Caco-2 (cell line): ENCODE measurements around the gene ZNF862. TPM values are rescaled to one million over a fixed set of nuclear protein-coding genes. Genes with fewer than 3 reads are reported as not detected.
A peak's percentile ranks its signal among the peaks of the same experiment; 100 is the strongest.
"Not testable (repeated sequence)": the region's sequence is repeated elsewhere in the genome, so short reads cannot be mapped to it uniquely, and the experiment has no call there.

Experiments
- BruUV-seq: library from RNA; stranded (reverse); fragments of 400-500 nt; replicated peaks from 2 replicates; lab custom pipeline; 2021; lab: Mats Ljungman, UMichigan
- CTCF ChIA-PET: fragments of 300-600 bp; sonication (Branson Sonifier 250); formaldehyde crosslinking; loops from one replicate; lab custom pipeline; 2022; ENCODE audit warnings: antibody characterized with exemption; lab: Charles Lee
- POLR2A ChIA-PET: fragments of 300-600 bp; sonication (Branson Sonifier 250); formaldehyde crosslinking; loops from one replicate; lab custom pipeline; 2022; ENCODE audit warnings: antibody characterized with exemption; lab: Charles Lee
- DNase-seq, 2 experiments: peaks; one replicate each; pipeline versions ENCODE4 v3.0.0 to v3.0.0-alpha.2; 2020 to 2022
- H3K27me3 ChIP-seq: replicated peaks from 2 replicates; pipeline ENCODE4 v1.6.0; 2011; ENCODE audit warnings: low read length; ENCODE audit not compliant: control insufficient read depth, insufficient read depth
- H3K36me3 ChIP-seq: 2 replicates; pipeline ENCODE4 v1.5.1; 2011; ENCODE audit warnings: low read length; ENCODE audit not compliant: control insufficient read depth, insufficient read depth
- H3K4me1 ChIP-seq: fragments of 250-450 bp; sonication (Bioruptor Pico); 2 replicates; pipeline ENCODE4 v1.5.1; 2020; ENCODE audit warnings: mild to moderate bottlenecking
- H3K4me3 ChIP-seq: 2 replicates; pipeline ENCODE4 v1.5.1; 2011; ENCODE audit warnings: low read depth, mild to moderate bottlenecking, control low read depth, low read length
- H3K9me3 ChIP-seq: fragments of 250-450 bp; sonication (Bioruptor Pico); 2 replicates; pipeline ENCODE4 v1.5.1; 2020; ENCODE audit warnings: mild to moderate bottlenecking, moderate library complexity
- H3K27ac Mint-ChIP-seq: one replicate; pipeline ENCODE4 v1.8.0; 2022; ENCODE audit warnings: mixed read lengths; ENCODE audit not compliant: unreplicated experiment
- H3K27me3 Mint-ChIP-seq: one replicate; pipeline ENCODE4 v1.8.0; 2022; ENCODE audit warnings: mixed read lengths; ENCODE audit not compliant: insufficient read depth, unreplicated experiment
- H3K36me3 Mint-ChIP-seq: one replicate; pipeline ENCODE4 v1.8.0; 2022; ENCODE audit warnings: mild to moderate bottlenecking, mixed read lengths; ENCODE audit not compliant: insufficient read depth, unreplicated experiment
- H3K4me1 Mint-ChIP-seq: one replicate; pipeline ENCODE4 v1.8.0; 2022; ENCODE audit warnings: low read depth, mixed read lengths; ENCODE audit not compliant: unreplicated experiment
- H3K4me3 Mint-ChIP-seq: one replicate; pipeline ENCODE4 v1.8.0; 2022; ENCODE audit warnings: mild to moderate bottlenecking, moderate library complexity, mixed read lengths; ENCODE audit not compliant: unreplicated experiment
- H3K9me3 Mint-ChIP-seq: one replicate; pipeline ENCODE4 v1.8.0; 2022; ENCODE audit warnings: mixed read lengths; ENCODE audit not compliant: unreplicated experiment
- CTCF ChIP-seq, 2 experiments: fragments of 200-600 bp in 1 of 2; IDR thresholded peaks; 1 replicate in 1 of 2; 2 replicates in 1 of 2; pipeline versions ENCODE4 v1.5.1 to v1.8.0; 2011 to 2022; ENCODE audit warnings: antibody characterized with exemption in 1 of 2, control low read depth in 1 of 2, inconsistent platforms in 1 of 2, low read depth in 1 of 2, low read length in 1 of 2, mild to moderate bottlenecking in 1 of 2, moderate library complexity in 1 of 2; ENCODE audit not compliant: insufficient read depth in 1 of 2, severe bottlenecking in 1 of 2, unreplicated experiment in 1 of 2
- intact Hi-C: fragments of 100-400 bp; cut with micrococcal nuclease; formaldehyde crosslinking; loops from one replicate; pipeline ENCODE4 v1.10.0; 2022; ENCODE audit not compliant: unreplicated experiment
- total RNA-seq: library from RNA; stranded (reverse); gene quantifications from 2 replicates; pipeline ENCODE4 v1.2.3, GENCODE V29; 2022

The ZNF862 gene
- total RNA-seq, 1 experiment from 2014 or later, result 3.5 TPM

- BruUV-seq, result no TSS peak
- H3K27me3 Mint-ChIP-seq, result peaks cover 18% of the 10 kb centered on the region
- ChIA-PET CTCF (no interaction called here), POLR2A (no interaction called here)
- intact Hi-C loops, result no loop called here
- H3K27me3 ChIP-seq, result no peaks in the 10 kb centered on the region
- no peaks in the 10 kb centered on the region for H3K9me3 ChIP-seq
- peak in 1 of 2 experiments; percentile 32 for DNase-seq
- H3K4me3 ChIP-seq, result no peak overlapping the region
- H3K9me3 Mint-ChIP-seq, result no peaks in the 10 kb centered on the region
- no peaks in the 10 kb centered on the region for H3K36me3 Mint-ChIP-seq
- no peak overlapping the region for H3K4me3 Mint-ChIP-seq
- no peak for TF ChIP-seq CTCF (IDR thresholded peaks at IDR 0.05; ENCODE audit: insufficient read depth in 1 of 2, low read depth in 1 of 2, low read length in 1 of 2, severe bottlenecking in 1 of 2, unreplicated experiment in 1 of 2)
- H3K36me3 ChIP-seq, result no peaks in the 10 kb centered on the region
- no peaks in the 10 kb centered on the region for H3K4me1 ChIP-seq
- H3K4me1 Mint-ChIP-seq, result no peaks in the 10 kb centered on the region
- no peak overlapping the region for H3K27ac Mint-ChIP-seq
Observed at GRCh38 chr7:149828357-149829309, 9.5 kb upstream of the ZNF862 start.

- H3K9me3 ChIP-seq, H3K4me1 ChIP-seq, POLR2A ChIA-PET, H3K36me3 Mint-ChIP-seq, CTCF ChIA-PET, H3K36me3 ChIP-seq, H3K27me3 ChIP-seq, H3K4me3 ChIP-seq, H3K4me3 Mint-ChIP-seq, H3K9me3 Mint-ChIP-seq, H3K4me1 Mint-ChIP-seq, DNase-seq, intact Hi-C loops, BruUV-seq, H3K27ac Mint-ChIP-seq: not testable (repeated sequence)
- H3K27me3 Mint-ChIP-seq, result peaks cover 32% of the 10 kb centered on the region
Observed at GRCh38 chr7:149830527-149830926, 7.6 kb upstream of the ZNF862 start.

- BruUV-seq, result no TSS peak
- no peaks in the 10 kb centered on the region for H3K9me3 ChIP-seq
- Mint-ChIP-seq H3K9me3 (no peaks in the 10 kb centered on the region), H3K4me1 (no peaks in the 10 kb centered on the region), H3K27ac (no peak overlapping the region), H3K4me3 (no peak overlapping the region), H3K36me3 (no peaks in the 10 kb centered on the region), H3K27me3 (peaks cover 36% of the 10 kb centered on the region)
- no peaks in the 10 kb centered on the region for H3K27me3 ChIP-seq
- no peak overlapping the region for H3K4me3 ChIP-seq
- intact Hi-C loops, result no loop called here
- no peaks in the 10 kb centered on the region for H3K36me3 ChIP-seq
- no peak for DNase-seq
- ChIA-PET CTCF (interaction anchor here (0.6 kb wide), 1 partner anchor 14 kb away, joined by 4 read pairs; no protein-coding TSS in a partner anchor), POLR2A (no interaction called here)
- H3K4me1 ChIP-seq, result no peaks in the 10 kb centered on the region
- no peak for TF ChIP-seq CTCF (IDR thresholded peaks at IDR 0.05; ENCODE audit: insufficient read depth in 1 of 2, low read depth in 1 of 2, low read length in 1 of 2, severe bottlenecking in 1 of 2, unreplicated experiment in 1 of 2)
Observed at GRCh38 chr7:149830997-149831740, 7.0 kb upstream of the ZNF862 start.
